GM23338 (cell line): Measurements from ENCODE around the gene PRRT1. TPM values are rescaled to one million over a fixed set of nuclear protein-coding genes. Genes with fewer than 3 reads are reported as not detected.
A peak's percentile ranks its signal among the peaks of the same experiment; 100 is the strongest.

Experiments
- ATAC-seq: fragments of 200-7000 bp; cut with Tn5 transposase; 3 replicates; pipeline ENCODE4 v1.9.1; 2020
- DNase-seq: peaks from one replicate; pipeline ENCODE4 v3.0.0-alpha.2; 2015; ENCODE audit warnings: low spot score
- H2AFZ ChIP-seq: fragments of 200-600 bp; sonication (generic); 2 replicates; pipeline ENCODE4 v1.8.0; 2016; ENCODE audit warnings: antibody characterized with exemption, mild to moderate bottlenecking, moderate library complexity
- H3F3A ChIP-seq: fragments of 200-600 bp; sonication (generic); replicated peaks from 2 replicates; pipeline ENCODE4 v1.8.0; 2017; ENCODE audit warnings: antibody characterized with exemption, mixed run types, low read depth
- H3K27ac ChIP-seq: fragments of 200-600 bp; sonication (generic); 2 replicates; pipeline ENCODE4 v1.6.1; 2016; ENCODE audit warnings: low read depth
- H3K27me3 ChIP-seq: fragments of 200-600 bp; sonication (generic); 2 replicates; pipeline ENCODE4 v1.8.0; 2016; ENCODE audit warnings: mild to moderate bottlenecking, mixed run types, moderate library complexity; ENCODE audit not compliant: insufficient read depth
- H3K36me3 ChIP-seq: fragments of 200-600 bp; sonication (generic); 2 replicates; pipeline ENCODE4 v1.8.0; 2016; ENCODE audit warnings: mild to moderate bottlenecking; ENCODE audit not compliant: insufficient read depth
- H3K4me1 ChIP-seq: fragments of 200-600 bp; sonication (generic); 2 replicates; pipeline ENCODE4 v1.8.0; 2016; ENCODE audit warnings: mild to moderate bottlenecking, moderate library complexity; ENCODE audit not compliant: insufficient read depth
- H3K4me2 ChIP-seq: fragments of 200-600 bp; sonication (generic); 2 replicates; pipeline ENCODE4 v1.7.1; 2017; ENCODE audit warnings: mixed run types
- H3K4me3 ChIP-seq: fragments of 200-600 bp; sonication (generic); 2 replicates; pipeline ENCODE4 v1.6.1; 2016; ENCODE audit warnings: mixed run types
- H3K79me2 ChIP-seq: fragments of 200-600 bp; sonication (generic); replicated peaks from 2 replicates; pipeline ENCODE4 v1.8.0; 2017; ENCODE audit warnings: mild to moderate bottlenecking; ENCODE audit not compliant: insufficient read depth
- H3K9me2 ChIP-seq: fragments of 200-600 bp; sonication (generic); 2 replicates; pipeline ENCODE4 v1.8.0; 2017; ENCODE audit not compliant: insufficient read depth
- H4K20me1 ChIP-seq: fragments of 200-600 bp; sonication (generic); replicated peaks from 2 replicates; pipeline ENCODE4 v1.8.0; 2017; ENCODE audit warnings: mild to moderate bottlenecking; ENCODE audit not compliant: insufficient read depth
- H3K27ac Mint-ChIP-seq: 2 replicates; pipeline ENCODE4 v1.8.0; 2020; ENCODE audit warnings: inconsistent platforms, mild to moderate bottlenecking, moderate library complexity, mixed read lengths
- H3K27me3 Mint-ChIP-seq: 3 replicates; pipeline ENCODE4 v1.8.0; 2022; ENCODE audit warnings: low read depth, mild to moderate bottlenecking, moderate library complexity, mixed read lengths, inconsistent platforms; ENCODE audit not compliant: insufficient read depth, poor library complexity
- H3K36me3 Mint-ChIP-seq: 3 replicates; pipeline ENCODE4 v1.8.0; 2021; ENCODE audit warnings: low read depth, mild to moderate bottlenecking, inconsistent platforms, moderate library complexity, mixed read lengths
- H3K4me1 Mint-ChIP-seq: 3 replicates; pipeline ENCODE4 v1.8.0; 2020; ENCODE audit warnings: mild to moderate bottlenecking, inconsistent platforms, mixed read lengths
- H3K4me3 Mint-ChIP-seq: 3 replicates; pipeline ENCODE4 v1.8.0; 2021; ENCODE audit warnings: moderate library complexity, mild to moderate bottlenecking, inconsistent platforms, mixed read lengths
- H3K9me3 Mint-ChIP-seq: 3 replicates; pipeline ENCODE4 v1.8.0; 2020; ENCODE audit warnings: moderate library complexity, mild to moderate bottlenecking, inconsistent platforms, mixed read lengths
- CREB1 ChIP-seq: fragments of 250-450 bp; sonication (Bioruptor Pico); IDR thresholded peaks from 2 replicates; pipeline ENCODE4 v1.5.0; 2020; ENCODE audit warnings: low read depth, mild to moderate bottlenecking, moderate library complexity
- EZH2 ChIP-seq: fragments of 200-600 bp; sonication (generic); IDR thresholded peaks from one replicate; pipeline ENCODE4 v1.8.0; 2017; ENCODE audit warnings: antibody characterized with exemption, mild to moderate bottlenecking, low read depth; ENCODE audit not compliant: unreplicated experiment
- EZH2phosphoT487 ChIP-seq: fragments of 200-600 bp; sonication (generic); IDR thresholded peaks from one replicate; pipeline ENCODE4 v1.8.1; 2018; ENCODE audit warnings: antibody characterized with exemption; ENCODE audit not compliant: unreplicated experiment
- POLR2AphosphoS5 ChIP-seq: IDR thresholded peaks from 2 replicates; pipeline ENCODE4 v1.6.1; 2016; ENCODE audit warnings: antibody characterized with exemption, low read depth
- STAT1 ChIP-seq: IDR thresholded peaks from one replicate; pipeline ENCODE4 v1.6.1; 2016; ENCODE audit warnings: antibody characterized with exemption; ENCODE audit not compliant: unreplicated experiment
- ZNF114 ChIP-seq: fragments of 250-450 bp; sonication (Bioruptor Pico); IDR thresholded peaks from 2 replicates; pipeline ENCODE4 v1.5.0; 2020; ENCODE audit warnings: mild to moderate bottlenecking, moderate library complexity
- ZNF331 ChIP-seq: fragments of 250-450 bp; sonication (Bioruptor Pico); IDR thresholded peaks from 2 replicates; pipeline ENCODE4 v1.5.0; 2020; ENCODE audit warnings: low read depth, mild to moderate bottlenecking, moderate library complexity
- polyA plus RNA-seq: library from polyadenylated mRNA; unstranded; fragments of >200 nt; fragmentation: Nextera tagmentation; extraction: Ambion mirVana; gene quantifications from 2 replicates; pipeline ENCODE4 v1.2.1, GENCODE V29; 2016
- total RNA-seq: library from RNA; depleted of rRNA; stranded (reverse); fragments of >200 nt; shearing (Covaris generic); gene quantifications from 2 replicates; pipeline ENCODE4 v1.2.3, GENCODE V29; 2014
- TF ChIP-seq, protein P1 (sequence below): fragments of 250-450 bp; sonication (Bioruptor Pico); IDR thresholded peaks from 2 replicates; pipeline ENCODE4 v1.5.0; 2020; ENCODE audit warnings: mild to moderate bottlenecking, moderate library complexity
- TF ChIP-seq, protein P2 (sequence below): IDR thresholded peaks from 2 replicates; pipeline ENCODE4 v1.6.1; 2016; ENCODE audit warnings: antibody characterized with exemption
- TF ChIP-seq, protein P3 (sequence below), 2 experiments: fragments of 200-600 bp in 1 of 2; sonication (generic) in 1 of 2; conservative IDR thresholded peaks; 2 replicates each; pipeline versions ENCODE4 v1.5.1 to v1.6.1; 2016 to 2017; ENCODE audit warnings: antibody characterized with exemption in 2 of 2, low read depth in 2 of 2, mild to moderate bottlenecking in 2 of 2, moderate library complexity in 1 of 2

Gene PRRT1
- total and polyA plus RNA-seq, 2 experiments from 2014 or later: 2.7 TPM; not detected in 1

DNA sequence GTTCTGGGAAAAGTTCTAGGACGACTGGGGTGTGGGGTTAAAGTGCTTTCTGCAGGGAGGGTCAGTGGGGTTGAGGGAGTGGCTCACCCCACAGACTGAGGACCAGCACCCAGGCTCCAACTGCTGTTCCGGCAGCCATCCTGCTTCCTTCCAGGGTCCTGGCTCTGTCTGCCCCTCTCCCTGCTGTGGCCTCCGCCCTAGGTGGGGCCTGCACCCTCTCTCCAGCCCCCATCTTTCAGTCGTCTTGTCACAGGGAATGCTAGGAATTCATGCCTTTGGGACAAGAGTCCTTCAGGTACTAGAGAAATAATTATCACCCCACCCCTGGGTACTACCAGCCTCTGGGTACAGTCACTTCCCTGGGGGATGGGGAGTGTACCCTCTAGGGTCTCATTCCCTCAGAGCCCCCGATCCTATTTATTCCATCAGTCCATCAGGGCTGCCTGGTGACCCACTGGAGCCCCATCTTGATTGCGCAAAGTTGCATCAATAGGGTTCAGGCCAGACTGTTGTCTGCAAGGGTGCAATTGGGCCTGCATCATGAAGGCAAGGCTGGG lies 32.4 kb upstream of the PRRT1 start, which contains the start of gene AGER (continued):
- TF ChIP-seq, protein P1, sequence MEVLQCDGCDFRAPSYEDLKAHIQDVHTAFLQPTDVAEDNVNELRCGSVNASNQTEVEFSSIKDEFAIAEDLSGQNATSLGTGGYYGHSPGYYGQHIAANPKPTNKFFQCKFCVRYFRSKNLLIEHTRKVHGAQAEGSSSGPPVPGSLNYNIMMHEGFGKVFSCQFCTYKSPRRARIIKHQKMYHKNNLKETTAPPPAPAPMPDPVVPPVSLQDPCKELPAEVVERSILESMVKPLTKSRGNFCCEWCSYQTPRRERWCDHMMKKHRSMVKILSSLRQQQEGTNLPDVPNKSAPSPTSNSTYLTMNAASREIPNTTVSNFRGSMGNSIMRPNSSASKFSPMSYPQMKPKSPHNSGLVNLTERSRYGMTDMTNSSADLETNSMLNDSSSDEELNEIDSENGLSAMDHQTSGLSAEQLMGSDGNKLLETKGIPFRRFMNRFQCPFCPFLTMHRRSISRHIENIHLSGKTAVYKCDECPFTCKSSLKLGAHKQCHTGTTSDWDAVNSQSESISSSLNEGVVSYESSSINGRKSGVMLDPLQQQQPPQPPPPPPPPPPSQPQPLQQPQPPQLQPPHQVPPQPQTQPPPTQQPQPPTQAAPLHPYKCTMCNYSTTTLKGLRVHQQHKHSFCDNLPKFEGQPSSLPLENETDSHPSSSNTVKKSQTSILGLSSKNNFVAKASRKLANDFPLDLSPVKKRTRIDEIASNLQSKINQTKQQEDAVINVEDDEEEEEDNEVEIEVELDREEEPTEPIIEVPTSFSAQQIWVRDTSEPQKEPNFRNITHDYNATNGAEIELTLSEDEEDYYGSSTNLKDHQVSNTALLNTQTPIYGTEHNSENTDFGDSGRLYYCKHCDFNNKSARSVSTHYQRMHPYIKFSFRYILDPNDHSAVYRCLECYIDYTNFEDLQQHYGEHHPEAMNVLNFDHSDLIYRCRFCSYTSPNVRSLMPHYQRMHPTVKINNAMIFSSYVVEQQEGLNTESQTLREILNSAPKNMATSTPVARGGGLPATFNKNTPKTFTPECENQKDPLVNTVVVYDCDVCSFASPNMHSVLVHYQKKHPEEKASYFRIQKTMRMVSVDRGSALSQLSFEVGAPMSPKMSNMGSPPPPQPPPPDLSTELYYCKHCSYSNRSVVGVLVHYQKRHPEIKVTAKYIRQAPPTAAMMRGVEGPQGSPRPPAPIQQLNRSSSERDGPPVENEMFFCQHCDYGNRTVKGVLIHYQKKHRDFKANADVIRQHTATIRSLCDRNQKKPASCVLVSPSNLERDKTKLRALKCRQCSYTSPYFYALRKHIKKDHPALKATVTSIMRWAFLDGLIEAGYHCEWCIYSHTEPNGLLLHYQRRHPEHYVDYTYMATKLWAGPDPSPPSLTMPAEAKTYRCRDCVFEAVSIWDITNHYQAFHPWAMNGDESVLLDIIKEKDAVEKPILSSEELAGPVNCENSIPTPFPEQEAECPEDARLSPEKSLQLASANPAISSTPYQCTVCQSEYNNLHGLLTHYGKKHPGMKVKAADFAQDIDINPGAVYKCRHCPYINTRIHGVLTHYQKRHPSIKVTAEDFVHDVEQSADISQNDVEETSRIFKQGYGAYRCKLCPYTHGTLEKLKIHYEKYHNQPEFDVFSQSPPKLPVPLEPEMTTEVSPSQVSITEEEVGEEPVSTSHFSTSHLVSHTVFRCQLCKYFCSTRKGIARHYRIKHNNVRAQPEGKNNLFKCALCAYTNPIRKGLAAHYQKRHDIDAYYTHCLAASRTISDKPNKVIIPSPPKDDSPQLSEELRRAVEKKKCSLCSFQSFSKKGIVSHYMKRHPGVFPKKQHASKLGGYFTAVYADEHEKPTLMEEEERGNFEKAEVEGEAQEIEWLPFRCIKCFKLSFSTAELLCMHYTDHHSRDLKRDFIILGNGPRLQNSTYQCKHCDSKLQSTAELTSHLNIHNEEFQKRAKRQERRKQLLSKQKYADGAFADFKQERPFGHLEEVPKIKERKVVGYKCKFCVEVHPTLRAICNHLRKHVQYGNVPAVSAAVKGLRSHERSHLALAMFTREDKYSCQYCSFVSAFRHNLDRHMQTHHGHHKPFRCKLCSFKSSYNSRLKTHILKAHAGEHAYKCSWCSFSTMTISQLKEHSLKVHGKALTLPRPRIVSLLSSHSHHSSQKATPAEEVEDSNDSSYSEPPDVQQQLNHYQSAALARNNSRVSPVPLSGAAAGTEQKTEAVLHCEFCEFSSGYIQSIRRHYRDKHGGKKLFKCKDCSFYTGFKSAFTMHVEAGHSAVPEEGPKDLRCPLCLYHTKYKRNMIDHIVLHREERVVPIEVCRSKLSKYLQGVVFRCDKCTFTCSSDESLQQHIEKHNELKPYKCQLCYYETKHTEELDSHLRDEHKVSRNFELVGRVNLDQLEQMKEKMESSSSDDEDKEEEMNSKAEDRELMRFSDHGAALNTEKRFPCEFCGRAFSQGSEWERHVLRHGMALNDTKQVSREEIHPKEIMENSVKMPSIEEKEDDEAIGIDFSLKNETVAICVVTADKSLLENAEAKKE (CRISPR knock-in tag): no peak
- TF ChIP-seq POLR2AphosphoS5: no peak
- TF ChIP-seq EZH2: no peak
- TF ChIP-seq ZNF114 (CRISPR knock-in tag): no peak
- TF ChIP-seq ZNF331: no peak
- TF ChIP-seq, protein P2, sequence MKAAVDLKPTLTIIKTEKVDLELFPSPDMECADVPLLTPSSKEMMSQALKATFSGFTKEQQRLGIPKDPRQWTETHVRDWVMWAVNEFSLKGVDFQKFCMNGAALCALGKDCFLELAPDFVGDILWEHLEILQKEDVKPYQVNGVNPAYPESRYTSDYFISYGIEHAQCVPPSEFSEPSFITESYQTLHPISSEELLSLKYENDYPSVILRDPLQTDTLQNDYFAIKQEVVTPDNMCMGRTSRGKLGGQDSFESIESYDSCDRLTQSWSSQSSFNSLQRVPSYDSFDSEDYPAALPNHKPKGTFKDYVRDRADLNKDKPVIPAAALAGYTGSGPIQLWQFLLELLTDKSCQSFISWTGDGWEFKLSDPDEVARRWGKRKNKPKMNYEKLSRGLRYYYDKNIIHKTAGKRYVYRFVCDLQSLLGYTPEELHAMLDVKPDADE: no peak

DNA sequence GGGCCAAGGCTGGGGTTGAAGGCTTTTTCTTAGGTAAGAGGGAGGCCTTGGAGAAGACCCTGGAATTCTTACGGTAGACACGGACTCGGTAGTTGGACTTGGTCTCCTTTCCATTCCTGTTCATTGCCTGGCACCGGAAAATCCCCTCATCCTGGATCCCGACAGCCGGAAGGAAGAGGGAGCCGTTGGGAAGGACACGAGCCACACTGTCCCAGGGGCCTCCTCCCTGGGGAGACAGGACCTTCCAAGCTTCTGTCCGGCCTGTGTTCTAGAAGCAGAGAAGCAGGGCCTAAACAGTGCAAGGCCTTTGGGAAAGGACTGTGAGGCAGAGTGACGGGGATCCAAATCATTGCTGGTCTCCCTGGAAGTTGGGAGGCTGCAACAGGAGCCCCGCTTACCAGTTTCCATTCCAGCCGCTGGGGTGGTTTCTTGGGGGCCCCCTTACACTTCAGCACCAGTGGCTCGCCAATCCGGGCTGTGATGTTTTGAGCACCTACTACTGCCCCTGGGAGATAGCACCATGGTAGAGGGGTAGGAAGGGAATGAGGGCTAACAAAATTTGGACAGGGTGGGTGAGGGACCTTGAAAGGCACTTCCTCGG lies 31.8 kb upstream of the PRRT1 start:
- no peak overlapping the region for H3K4me3 Mint-ChIP-seq
- H3K27ac Mint-ChIP-seq: peak overlapping the region; percentile 62; the same call in 1 of the 2 replicates
- H3F3A ChIP-seq: peaks cover 13% of the 10 kb centered on the region
- no peak overlapping the region for H2AFZ ChIP-seq
- no peak overlapping the region for H3K4me2 ChIP-seq
- H3K4me1 Mint-ChIP-seq: peaks cover 40% of the 10 kb centered on the region
- H3K27me3 Mint-ChIP-seq: peaks cover 17% of the 10 kb centered on the region
- DNase-seq (no peak), ATAC-seq (no peak)
- no peaks in the 10 kb centered on the region for H4K20me1 ChIP-seq
- peaks cover 11% of the 10 kb centered on the region for H3K4me1 ChIP-seq
- no peak overlapping the region for H3K27ac ChIP-seq
- H3K27me3 ChIP-seq: no peaks in the 10 kb centered on the region
- no peaks in the 10 kb centered on the region for H3K9me2 ChIP-seq
- peaks cover 13% of the 10 kb centered on the region for H3K79me2 ChIP-seq
- no peak overlapping the region for H3K4me3 ChIP-seq
- H3K36me3 ChIP-seq: peaks cover 5% of the 10 kb centered on the region
- H3K9me3 Mint-ChIP-seq: no peaks in the 10 kb centered on the region; the same call in 2 of the 3 replicates
- H3K36me3 Mint-ChIP-seq: peaks cover 76% of the 10 kb centered on the region
- TF ChIP-seq EZH2phosphoT487 (no peak), ZNF331 (no peak), CREB1 (CRISPR knock-in tag) (no peak), STAT1 (no peak), ZNF114 (CRISPR knock-in tag) (no peak)
- TF ChIP-seq, protein P3, sequence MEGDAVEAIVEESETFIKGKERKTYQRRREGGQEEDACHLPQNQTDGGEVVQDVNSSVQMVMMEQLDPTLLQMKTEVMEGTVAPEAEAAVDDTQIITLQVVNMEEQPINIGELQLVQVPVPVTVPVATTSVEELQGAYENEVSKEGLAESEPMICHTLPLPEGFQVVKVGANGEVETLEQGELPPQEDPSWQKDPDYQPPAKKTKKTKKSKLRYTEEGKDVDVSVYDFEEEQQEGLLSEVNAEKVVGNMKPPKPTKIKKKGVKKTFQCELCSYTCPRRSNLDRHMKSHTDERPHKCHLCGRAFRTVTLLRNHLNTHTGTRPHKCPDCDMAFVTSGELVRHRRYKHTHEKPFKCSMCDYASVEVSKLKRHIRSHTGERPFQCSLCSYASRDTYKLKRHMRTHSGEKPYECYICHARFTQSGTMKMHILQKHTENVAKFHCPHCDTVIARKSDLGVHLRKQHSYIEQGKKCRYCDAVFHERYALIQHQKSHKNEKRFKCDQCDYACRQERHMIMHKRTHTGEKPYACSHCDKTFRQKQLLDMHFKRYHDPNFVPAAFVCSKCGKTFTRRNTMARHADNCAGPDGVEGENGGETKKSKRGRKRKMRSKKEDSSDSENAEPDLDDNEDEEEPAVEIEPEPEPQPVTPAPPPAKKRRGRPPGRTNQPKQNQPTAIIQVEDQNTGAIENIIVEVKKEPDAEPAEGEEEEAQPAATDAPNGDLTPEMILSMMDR (conservative IDR thresholded peaks at IDR 0.05; ENCODE audit: low read depth in 2 of 2): no peak
- TF ChIP-seq, protein P2: no peak
